Urothelium cell line (cell line): Measurements from ENCODE around the gene MYO1E.
"Not testable (repeated sequence)": the region's sequence is repeated elsewhere in the genome, so short reads cannot be mapped to it uniquely, and the experiment has no call there.

ENCODE experiments used
- DNase-seq: peaks from one replicate; pipeline ENCODE4 v3.0.0; 2011; ENCODE audit warnings: low spot score, mixed read lengths
- FAIRE-seq: peaks from 2 replicates; lab custom pipeline; 2011; peaks lifted over from hg19 to GRCh38; lab: Jason Lieb, UNC

Gene MYO1E

DNA sequence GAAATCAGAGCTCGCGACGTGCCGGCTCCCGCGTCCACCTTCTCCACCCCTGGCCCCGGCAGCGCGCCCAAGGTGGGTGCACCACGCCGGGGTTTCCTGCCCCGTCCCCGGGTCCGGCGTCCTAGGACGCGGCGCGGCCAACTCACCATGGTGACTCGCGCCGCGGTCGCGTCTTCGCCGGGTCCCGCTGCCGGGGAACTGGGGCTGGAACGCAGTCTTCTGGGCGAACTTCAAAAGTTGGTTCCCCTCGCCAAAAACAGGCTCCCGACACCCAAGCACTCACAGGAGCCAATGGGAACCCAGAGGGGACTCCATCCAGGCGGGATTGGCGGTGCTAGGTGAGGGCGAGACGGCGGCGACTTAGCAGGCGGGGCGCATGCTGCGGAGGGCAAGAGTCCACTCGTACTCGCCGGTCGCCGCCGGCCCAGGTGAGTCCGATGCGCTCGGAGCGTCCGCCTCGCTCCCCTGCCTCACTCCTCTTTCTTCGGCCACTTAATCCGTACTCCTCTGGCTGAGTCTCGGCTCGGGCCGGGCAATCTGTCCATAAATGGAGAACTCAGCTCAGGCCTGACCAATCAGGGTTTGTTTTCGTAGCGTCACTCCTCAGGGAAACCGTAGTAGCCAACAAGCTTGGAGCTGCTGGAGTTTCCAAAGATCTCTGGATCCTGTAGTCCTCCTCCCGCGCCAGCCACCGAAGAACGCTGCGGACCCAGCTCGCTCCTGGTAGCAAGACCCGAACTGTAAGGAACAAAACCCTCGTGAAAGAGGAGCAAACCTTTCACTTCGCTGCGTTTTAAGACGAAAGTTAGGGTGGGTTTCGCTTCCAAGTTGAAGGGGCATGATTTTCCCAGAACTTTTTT is at the start of gene MYO1E:
Gene MYO1E, minus strand, starts transcription at position 520 of the 860 bp plus-strand sequence. Its CDS starts 371 bp downstream, at position 149.
- peak; percentile 98 for DNase-seq
- FAIRE-seq: peak; percentile 75

DNA sequence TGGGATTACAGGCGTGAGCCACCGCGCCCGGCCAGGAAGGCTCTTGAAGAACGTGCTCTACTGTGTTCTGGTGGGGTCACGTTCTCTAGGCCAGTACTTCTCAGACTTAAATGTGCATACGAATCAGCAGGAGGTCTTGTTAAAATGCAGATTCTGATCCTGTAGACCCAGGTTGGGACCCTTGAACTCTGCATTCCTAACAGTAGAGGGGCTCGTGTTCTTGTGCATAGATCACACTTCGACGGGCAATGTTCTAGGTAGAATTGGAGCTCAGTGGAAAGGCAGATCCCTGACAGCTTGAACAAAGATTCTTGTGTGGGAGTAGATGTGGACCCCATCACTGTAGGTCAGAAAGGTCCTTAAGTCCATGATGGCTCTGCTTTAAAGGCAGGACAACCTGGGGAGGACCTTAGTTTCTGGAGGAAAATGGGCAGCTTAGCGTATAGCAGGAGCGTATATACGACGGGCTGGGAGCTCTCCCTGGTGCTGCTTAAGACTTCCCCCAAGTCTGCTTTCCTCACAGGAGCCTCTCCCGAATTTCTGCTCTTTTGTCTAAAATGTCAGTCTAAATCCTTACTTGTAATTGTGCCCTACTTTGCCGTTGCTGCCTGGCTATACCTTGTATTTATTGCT is 48.4 kb upstream of the MYO1E start:
- peak; percentile 38 for DNase-seq
- FAIRE-seq: no peak

- DNase-seq (no peak), FAIRE-seq (no peak)
Measured at GRCh38 chr15:59420108-59420507, 47.4 kb upstream of the MYO1E start.

DNA sequence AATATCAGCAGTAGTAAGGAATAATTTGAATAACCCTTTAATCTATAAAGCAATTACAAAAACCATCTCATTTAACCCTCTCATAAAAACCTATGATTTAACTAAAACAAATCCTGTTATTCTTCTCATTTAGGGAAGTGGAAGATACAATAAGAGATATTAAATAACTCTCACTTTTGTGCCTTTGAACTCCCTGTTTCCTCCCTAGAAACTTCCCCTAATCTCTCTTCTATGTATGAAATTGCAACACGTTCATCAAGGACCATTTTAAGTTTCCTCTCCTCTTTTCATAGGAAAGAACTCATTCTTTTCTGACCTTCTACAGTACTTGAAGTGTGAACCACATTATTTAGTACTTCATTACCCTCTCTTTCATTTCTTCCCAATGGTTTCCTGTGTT is 46.5 kb upstream of the MYO1E start:
- FAIRE-seq: no peak
- DNase-seq: no peak

DNA sequence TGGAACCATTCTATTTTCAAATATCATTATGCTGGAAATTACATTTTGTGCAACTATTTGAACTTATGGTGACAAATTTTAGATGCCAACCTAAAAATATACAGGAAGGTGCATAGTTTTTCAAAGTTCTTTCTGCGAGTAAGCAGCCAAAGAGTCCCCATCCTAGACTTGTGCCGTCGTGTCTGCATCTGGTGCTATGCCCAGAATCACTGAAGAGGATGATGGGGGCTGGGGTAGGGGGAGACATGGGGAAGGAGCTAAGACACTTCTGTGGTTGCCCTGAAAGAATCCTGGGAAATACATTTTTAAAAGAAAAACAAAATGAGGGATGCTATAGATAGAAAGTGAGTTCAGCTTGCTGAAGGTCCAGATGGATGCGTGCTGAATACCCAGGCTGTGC is 44.1 kb upstream of the MYO1E start:
- FAIRE-seq (no peak), DNase-seq (no peak)

- no peak for DNase-seq
Measured at GRCh38 chr15:59413577-59413976, 40.9 kb upstream of the MYO1E start.

DNA sequence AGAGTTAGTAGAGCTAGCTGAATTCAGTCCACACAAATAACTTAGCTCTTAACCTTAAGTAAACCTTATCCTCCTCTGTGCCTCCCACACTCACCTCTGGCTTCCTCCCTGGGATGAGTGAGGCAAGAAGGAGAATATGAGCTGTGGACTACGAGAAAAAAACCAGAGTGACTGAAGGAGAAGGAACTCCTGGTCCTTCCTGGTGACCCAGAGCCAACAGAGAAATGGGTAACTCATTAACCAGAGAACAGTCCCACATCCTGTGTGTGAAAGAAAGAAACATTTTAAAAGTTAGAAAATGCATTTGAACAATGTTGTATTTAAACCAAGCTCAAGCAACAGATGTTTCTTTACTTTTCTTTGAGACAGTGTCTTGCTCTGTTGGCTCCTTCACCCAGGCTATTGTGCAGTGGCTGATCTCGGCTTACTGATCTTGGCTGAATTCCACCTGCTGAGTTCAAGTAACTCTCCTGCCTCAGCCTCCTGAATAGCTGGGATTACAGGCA is 37.8 kb upstream of the MYO1E start:
- DNase-seq (no peak), FAIRE-seq (no peak)

More at GRCh38 chr15:59413577-59413976, 40.9 kb upstream of the MYO1E start:
- no peak for FAIRE-seq

GRCh38 chr15:59407946-59408345 is 35.3 kb upstream of the MYO1E start:
- FAIRE-seq (no peak), DNase-seq (no peak)

GRCh38 chr15:59406446-59406845 is 33.8 kb upstream of the MYO1E start:
- no peak for FAIRE-seq
- DNase-seq: no peak

DNA sequence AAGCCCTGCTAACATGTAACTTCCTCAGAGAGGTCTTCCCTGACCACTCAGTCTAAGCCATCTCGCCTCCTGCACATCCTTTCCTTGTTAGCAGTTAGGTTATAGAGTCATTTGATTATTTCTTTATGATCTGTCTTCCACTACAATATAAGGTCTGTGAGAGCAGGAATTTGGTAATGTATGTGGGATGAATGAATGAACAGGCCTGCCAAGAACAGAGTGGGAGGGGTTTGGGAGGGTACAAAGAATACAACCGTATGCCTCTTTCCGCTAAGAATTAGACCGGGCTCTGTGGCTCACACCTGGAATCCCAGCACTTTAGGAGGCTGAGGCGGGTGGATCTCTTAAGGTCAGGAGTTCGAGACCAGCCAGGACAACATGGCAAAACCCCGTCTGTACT is 32.4 kb upstream of the MYO1E start:
- DNase-seq (no peak), FAIRE-seq (no peak)

DNA sequence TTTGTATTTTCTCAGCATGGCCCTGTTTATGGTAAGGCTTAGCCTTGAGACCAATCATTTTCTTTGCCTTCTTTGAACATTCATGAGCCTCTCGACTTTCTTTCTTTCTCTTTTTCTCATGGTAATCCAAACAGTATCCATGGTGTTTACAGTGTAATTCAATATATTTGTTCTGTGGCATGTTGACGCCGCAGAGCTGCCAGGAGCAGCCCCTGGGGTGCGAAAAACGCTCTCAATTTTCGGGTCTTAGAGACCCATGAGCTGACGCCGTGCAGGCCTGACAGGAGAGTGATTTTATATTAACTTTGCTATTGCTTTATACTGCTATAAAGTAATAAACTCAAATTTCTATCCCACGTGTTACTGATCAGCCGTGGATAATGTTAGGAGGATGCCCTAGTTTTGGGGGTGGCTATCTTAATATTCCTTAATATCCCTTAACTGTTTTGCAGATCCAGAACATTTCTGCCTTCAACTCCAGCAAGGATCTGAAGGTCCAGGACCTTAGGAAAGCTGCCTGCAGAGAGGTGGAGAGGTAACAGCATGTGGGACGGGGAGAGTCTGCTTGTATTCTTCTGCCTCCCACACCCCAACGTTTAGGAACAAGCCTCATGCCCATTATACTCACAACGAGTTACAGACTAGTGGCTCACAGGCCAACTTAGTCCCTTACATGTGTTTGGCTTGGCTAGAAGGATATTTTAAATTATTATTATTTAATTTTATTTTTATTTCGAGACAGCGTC is 29.3 kb upstream of the MYO1E start:
- DNase-seq: no peak
- FAIRE-seq: no peak

GRCh38 chr15:59401051-59401823 is 28.6 kb upstream of the MYO1E start:
- FAIRE-seq, DNase-seq: not testable (repeated sequence)

GRCh38 chr15:59400103-59400813 is 27.6 kb upstream of the MYO1E start:
- DNase-seq (no peak), FAIRE-seq (peak; percentile 37)

GRCh38 chr15:59399465-59400102 is 26.9 kb upstream of the MYO1E start:
- FAIRE-seq (no peak), DNase-seq (no peak)

GRCh38 chr15:59398220-59398619 is 25.5 kb upstream of the MYO1E start:
- DNase-seq (no peak), FAIRE-seq (peak; percentile 40)

DNA sequence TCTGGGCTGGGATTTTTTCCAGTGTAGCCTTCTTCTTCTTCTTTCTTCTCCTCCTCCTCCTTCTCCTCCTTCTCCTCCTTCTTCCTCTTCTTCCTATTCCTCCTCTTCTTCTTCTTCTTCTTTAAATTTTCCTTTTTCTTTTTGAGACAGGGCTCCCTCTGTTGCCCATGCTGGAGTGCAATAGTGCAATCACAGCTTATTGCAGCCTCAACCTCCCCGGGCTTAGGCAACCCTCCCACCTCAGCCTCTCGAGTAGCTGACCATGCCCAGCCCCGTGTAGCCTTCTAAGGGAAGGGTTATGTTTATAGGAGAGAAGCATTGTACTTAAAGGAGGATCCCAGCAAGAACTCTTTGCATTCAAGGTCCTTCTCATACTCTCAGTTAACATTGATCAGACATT is 24.0 kb upstream of the MYO1E start:
- DNase-seq (no peak), FAIRE-seq (no peak)

GRCh38 chr15:59396211-59396610 is 23.5 kb upstream of the MYO1E start:
- DNase-seq: no peak
- FAIRE-seq: no peak

DNA sequence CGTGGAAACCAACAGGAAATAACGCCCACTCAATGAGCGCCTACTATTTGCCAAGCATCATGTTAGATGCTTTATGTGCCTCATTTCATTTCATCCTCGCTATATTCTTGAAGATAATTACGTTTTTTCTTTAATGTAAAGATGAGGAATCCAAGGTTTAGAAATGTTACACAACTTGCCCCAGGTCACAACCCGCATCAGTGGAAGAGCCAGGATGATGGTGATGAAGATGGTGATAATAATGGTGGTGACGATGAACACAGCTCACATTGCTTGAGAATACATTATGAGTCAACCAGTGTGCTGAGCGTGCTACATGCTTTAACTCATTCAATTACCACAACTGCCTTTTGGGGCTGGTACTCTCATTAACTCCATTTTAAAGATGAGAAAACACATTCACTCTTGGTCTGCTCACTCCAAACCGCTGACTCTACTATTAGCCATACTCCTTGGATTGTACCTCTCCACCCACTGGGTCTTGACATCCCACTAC is 21.5 kb upstream of the MYO1E start:
- FAIRE-seq: peak; percentile 85
- no peak for DNase-seq

- FAIRE-seq: no peak
Measured at GRCh38 chr15:59392299-59392698, 19.6 kb upstream of the MYO1E start.

More at GRCh38 chr15:59392299-59392698, 19.6 kb upstream of the MYO1E start:
- DNase-seq: no peak
